GM19324 (cell line): ENCODE results near the gene PRKCE.

Experiments used
- ATAC-seq: cut with Tn5 transposase; IDR thresholded peaks from one replicate; pipeline ENCODE4 v1.9.1; 2021; ENCODE audit warnings: mild to moderate bottlenecking, moderate library complexity; ENCODE audit not compliant: unreplicated experiment, low FRiP score

PRKCE gene

GRCh38 chr2:46225150-46225625 is 573.7 kb downstream of the PRKCE start:
- ATAC-seq, result no peak

- ATAC-seq, result no peak
These were observed 574.3 kb downstream of the PRKCE start for GRCh38 chr2:46225730-46226129.

GRCh38 chr2:46226620-46227019 is 575.1 kb downstream of the PRKCE start:
- ATAC-seq, result no peak

- ATAC-seq, result no peak
These were observed 575.5 kb downstream of the PRKCE start for GRCh38 chr2:46227022-46227421.

- no peak for ATAC-seq
These were observed 576.3 kb downstream of the PRKCE start for GRCh38 chr2:46227674-46228289.

- ATAC-seq, result peak; percentile 71
These were observed 577.9 kb downstream of the PRKCE start for GRCh38 chr2:46229134-46230063.

GRCh38 chr2:46230115-46230571 is 578.7 kb downstream of the PRKCE start:
- peak; percentile 41 for ATAC-seq

- ATAC-seq, result no peak
These were observed 579.4 kb downstream of the PRKCE start for GRCh38 chr2:46230677-46231425.

- ATAC-seq, result no peak
These were observed 580.2 kb downstream of the PRKCE start for GRCh38 chr2:46231721-46232120.

- no peak for ATAC-seq
These were observed 581.4 kb downstream of the PRKCE start for GRCh38 chr2:46232860-46233259.

GRCh38 chr2:46236006-46236875 is 584.8 kb downstream of the PRKCE start:
- no peak for ATAC-seq

- ATAC-seq, result no peak
These were observed 585.7 kb downstream of the PRKCE start for GRCh38 chr2:46236876-46237859.
